ENCODE data around the gene NFIA. TPM values are rescaled to one million over a fixed set of nuclear protein-coding genes. Genes with fewer than 3 reads are reported as not detected.

Gene NFIA
- total RNA-seq, 1 donor from 2014 or later, result 0.20 TPM

GRCh38 chr1:61287734-61288133 lies 205.4 kb downstream of the NFIA start:
- intact Hi-C loops (cut with micrococcal nuclease), result no loop called here

GRCh38 chr1:61289232-61290098 lies 207.1 kb downstream of the NFIA start:
- intact Hi-C loops (cut with micrococcal nuclease), result no loop called here

DNA sequence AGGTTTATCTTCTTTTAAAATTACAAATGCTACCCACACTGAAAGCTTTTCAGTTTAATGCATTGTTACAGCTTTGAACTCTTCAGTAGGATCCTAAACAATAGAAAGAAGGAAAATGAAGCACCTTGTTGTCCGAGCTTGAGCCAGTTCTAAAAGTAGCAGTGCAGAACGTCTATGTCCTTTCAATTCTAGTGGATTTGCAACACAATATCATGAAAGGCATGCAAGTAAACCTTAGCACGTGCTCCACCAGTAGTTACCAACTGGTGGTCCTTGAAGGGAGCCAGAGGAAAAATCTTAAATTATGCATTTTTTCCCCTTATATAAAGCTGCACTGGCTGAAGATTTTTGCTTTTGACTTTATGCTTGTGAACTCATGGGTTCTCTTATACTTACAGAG lies 208.2 kb downstream of the NFIA start:
- intact Hi-C loops (cut with micrococcal nuclease), result no loop called here

GRCh38 chr1:61293197-61293596 lies 210.8 kb downstream of the NFIA start:
- intact Hi-C loops (cut with micrococcal nuclease), result no loop called here

DNA sequence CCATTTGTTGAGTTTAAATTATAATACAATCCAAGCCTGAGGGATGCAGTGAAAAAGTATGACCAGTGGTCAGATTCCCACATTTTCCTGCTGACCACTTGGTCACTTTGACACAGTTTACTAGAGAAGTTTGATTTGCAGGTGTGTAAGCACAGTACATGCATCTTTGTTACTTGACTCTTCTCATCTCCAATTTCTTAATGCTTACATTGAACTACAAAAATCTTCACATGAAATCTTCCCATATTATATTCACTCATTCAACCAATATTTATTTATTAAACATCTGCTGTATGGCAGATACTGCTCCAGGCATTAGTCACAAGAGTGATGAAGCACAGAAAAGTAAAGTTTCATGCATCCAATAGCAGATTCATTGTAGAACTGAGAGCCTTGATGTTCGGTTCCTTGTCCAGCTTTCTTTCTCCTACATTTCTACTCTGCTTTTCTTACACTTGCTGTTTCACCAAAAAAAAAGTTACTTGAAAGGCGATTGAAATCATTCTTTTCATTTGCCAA lies 211.7 kb downstream of the NFIA start:
- intact Hi-C loops (cut with micrococcal nuclease), result no loop called here

DNA sequence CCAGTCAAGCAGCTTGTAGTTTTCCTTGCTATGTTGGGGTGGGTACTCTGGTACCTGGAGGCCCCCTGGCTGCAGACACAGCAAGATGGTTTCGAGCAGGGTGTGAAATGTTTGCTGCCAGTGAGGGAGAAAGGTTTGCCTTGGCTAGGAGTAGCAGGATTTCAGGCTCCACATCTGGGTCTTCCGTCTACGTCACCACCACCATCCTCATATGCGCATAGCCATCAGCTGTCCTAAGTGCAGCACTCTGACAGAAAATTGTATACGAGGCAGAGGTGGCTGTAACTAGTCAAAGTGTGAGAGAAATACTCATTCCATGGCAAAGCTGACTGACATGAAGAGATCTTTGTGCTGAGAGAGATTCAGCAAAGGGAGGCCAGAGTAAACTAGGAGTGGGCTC lies 212.6 kb downstream of the NFIA start:
- intact Hi-C loops (cut with micrococcal nuclease), result no loop called here

GRCh38 chr1:61295818-61296537 lies 213.6 kb downstream of the NFIA start:
- intact Hi-C loops (cut with micrococcal nuclease), result no loop called here

DNA sequence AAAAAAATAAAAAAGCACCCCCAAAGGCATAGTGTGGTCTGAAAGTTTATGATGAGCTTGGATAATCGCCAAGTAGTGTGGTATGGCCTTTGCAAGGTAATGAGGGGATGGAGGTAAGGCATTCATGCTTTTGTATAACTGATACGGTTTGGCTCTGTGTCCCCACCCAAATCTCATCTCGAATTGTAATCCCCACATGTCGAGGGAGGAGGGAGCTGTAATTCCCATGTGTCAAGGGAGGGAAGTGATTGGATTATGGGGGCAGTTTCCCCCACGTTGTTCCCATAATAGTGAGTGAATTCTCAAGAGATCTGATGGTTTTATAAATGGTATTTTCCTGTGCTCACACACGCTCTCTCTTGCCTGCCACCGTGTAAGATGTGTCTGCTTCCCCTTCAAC lies 215.5 kb downstream of the NFIA start:
- intact Hi-C loops (cut with micrococcal nuclease), result no loop called here

DNA sequence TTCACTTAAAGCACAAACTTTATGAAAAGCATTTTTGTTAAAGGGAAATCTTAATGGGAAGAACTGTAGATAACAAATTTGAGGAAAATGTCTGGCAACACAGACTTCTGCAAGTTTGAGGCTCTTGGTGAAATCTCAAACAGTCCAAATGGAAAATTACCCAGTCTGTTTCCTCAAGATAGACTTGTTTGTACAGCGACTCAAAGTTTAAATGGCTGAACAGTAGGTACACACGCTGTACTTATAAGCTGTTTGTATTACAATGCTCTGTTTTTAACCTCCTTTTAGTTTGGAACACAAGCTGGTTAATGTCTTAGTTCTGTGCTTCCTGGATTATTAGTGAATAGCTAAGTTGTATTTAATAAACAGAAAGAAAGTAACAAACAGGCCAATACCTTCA lies 217.1 kb downstream of the NFIA start:
- intact Hi-C loops (cut with micrococcal nuclease), result no loop called here

DNA sequence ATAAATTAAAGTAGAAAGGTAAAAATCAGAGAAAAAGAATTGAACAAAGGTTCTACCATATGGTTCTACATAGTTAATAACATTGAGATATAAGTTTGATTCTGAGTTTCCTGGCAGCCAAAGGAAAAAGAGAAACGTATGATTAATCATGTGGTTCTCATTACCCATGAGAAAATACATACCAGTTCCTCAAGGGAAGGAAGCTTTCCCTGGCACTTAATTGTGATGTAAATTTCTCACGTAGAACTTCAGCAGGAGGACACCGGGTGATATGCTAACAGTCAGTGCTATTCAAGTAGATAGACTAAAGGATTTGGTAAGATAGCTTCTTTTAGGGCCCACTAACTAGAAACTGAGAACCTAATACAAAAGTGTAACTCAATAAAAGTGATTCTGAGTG lies 218.5 kb downstream of the NFIA start:
- intact Hi-C loops (cut with micrococcal nuclease), result no loop called here

GRCh38 chr1:61301824-61302657 lies 219.7 kb downstream of the NFIA start:
- intact Hi-C loops (cut with micrococcal nuclease), result no loop called here

DNA sequence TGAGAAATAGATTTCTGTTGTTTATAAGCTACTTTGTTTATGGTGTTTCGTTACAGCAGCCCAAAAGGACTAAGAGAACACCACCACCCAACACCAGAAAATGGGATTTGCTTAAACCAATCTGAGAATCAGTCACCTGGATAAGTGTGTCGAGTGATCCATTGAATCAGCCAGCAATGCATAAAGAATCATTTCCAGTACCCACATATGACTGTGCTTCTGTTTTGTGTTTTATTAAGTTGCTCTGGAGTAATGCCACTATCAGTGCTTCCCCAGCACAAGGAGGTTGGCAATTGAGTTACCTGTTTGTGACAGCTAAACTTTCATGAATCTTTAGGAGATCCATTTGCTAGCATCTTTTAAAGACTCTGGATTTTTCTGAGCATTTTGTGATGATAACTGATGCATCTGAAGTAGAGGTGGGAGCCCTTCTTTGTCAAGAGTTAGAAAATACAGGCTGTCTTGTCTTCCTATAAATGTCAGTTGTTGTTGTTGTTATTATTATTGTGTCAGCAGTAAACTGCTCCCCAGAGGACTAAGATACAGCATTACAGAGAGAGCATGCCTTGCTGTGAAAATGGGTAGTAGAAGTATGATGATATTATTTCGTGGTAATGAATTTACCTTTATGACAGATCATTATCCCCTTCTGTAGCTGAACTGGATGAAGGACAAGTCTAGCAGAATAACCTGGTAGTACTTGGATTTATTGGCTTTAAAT lies 225.2 kb downstream of the NFIA start:
- intact Hi-C loops (cut with micrococcal nuclease), result no loop called here

GRCh38 chr1:61310057-61310456 lies 227.7 kb downstream of the NFIA start:
- intact Hi-C loops (cut with micrococcal nuclease), result no loop called here

GRCh38 chr1:61310538-61310937 lies 228.2 kb downstream of the NFIA start:
- intact Hi-C loops (cut with micrococcal nuclease), result no loop called here

GRCh38 chr1:61313906-61314422 lies 231.6 kb downstream of the NFIA start:
- intact Hi-C loops (cut with micrococcal nuclease), result no loop called here

- intact Hi-C loops (cut with micrococcal nuclease), result no loop called here
These were observed 232.7 kb downstream of the NFIA start for GRCh38 chr1:61315011-61315410.

DNA sequence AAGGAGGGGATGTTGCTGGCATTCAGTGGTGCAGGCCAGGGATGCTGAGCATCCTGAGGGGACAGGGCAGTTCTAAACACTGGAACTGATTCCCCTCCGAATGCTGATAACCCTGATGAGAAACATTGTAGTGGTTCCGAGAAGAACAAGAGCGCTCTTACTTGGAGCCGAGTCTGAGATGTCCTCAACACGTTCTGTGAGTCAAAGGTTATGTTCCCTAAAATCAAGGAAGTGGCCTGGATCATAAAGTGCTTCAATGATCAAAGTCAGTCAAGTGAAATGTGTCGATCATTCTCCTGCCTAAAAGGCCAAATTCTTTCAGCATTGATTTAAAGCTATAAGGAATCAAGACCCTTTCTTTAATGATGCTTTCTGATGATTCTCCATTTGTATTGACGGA lies 234.1 kb downstream of the NFIA start:
- intact Hi-C loops (cut with micrococcal nuclease), result no loop called here

DNA sequence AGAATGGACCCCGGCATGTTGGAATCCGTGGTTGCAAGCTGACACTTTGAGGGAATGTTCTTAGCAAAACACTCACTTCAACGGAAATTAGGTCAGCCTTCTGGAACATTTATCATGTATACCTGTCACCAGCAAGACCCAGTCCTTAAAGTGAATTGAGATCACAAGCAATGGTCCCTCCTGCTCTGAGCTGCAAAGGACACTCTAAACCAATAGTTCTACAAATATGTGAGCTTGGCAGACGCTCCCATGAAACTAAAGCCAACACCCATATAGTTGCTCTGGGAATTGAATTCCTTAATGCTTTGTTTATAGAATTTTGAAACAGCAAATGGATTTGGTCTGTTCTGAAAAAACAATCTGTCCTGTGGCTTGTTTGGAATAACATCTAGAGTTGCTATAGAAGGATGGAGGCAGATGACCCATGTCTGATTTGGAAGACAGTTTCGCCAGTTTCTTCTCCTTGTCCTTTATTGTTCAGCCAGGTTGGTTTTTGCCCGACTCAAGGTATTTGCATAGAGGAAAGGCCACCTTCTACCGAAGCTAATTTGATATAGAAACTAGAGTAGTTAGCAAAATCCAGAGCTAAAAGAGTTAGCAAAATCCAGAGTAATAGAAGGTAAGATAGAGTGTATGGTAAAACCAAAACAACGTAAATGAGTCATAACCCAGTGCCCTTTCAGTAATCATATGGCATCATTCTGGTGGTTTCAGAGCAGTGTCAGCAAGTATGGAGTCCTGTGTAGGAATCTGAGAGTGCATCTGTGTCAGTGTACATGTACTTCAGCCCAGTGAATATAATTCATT lies 236.2 kb downstream of the NFIA start:
- intact Hi-C loops (cut with micrococcal nuclease), result loop anchor here (2.0 kb wide), 2 partner anchors 14 to 48 kb away; no protein-coding TSS in a partner anchor

GRCh38 chr1:61320575-61320974 lies 238.2 kb downstream of the NFIA start:
- intact Hi-C loops (cut with micrococcal nuclease), result no loop called here
